Measurements from ENCODE around the gene IGSF9B.

DNA sequence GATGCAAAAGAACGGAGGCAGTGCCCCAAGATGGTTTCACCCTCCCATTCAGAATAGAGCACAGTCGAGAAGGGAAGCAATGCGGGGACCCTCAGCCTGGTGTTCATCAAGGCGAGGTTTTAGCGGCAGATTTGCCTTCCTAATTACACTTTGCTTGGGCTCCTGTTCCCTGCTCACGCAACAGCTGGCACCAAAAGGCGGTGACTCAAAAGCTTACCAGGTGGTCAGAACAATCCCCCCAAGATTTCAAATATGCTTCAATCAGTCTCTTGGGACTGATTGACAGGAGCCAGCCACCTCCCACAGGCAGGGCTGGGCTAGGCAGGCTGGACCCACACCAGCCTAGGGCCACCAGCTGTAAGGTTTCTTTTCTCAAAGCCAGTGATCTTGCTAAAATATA lies 14.2 kb downstream of the IGSF9B start:
- TF ChIP-seq, protein P1, sequence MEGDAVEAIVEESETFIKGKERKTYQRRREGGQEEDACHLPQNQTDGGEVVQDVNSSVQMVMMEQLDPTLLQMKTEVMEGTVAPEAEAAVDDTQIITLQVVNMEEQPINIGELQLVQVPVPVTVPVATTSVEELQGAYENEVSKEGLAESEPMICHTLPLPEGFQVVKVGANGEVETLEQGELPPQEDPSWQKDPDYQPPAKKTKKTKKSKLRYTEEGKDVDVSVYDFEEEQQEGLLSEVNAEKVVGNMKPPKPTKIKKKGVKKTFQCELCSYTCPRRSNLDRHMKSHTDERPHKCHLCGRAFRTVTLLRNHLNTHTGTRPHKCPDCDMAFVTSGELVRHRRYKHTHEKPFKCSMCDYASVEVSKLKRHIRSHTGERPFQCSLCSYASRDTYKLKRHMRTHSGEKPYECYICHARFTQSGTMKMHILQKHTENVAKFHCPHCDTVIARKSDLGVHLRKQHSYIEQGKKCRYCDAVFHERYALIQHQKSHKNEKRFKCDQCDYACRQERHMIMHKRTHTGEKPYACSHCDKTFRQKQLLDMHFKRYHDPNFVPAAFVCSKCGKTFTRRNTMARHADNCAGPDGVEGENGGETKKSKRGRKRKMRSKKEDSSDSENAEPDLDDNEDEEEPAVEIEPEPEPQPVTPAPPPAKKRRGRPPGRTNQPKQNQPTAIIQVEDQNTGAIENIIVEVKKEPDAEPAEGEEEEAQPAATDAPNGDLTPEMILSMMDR (IDR thresholded peaks at IDR 0.05), result no peak
- no peak for TF ChIP-seq POLR2A (IDR thresholded peaks at IDR 0.05)

Data from heart left ventricle (tissue), 13 donors.